ENCODE data around the gene ATF3. TPM values are rescaled to one million over a fixed set of nuclear protein-coding genes. Genes with fewer than 3 reads are reported as not detected.

Gene ATF3
- total RNA-seq, 1 experiment from 2014 or later = 335 TPM

DNA sequence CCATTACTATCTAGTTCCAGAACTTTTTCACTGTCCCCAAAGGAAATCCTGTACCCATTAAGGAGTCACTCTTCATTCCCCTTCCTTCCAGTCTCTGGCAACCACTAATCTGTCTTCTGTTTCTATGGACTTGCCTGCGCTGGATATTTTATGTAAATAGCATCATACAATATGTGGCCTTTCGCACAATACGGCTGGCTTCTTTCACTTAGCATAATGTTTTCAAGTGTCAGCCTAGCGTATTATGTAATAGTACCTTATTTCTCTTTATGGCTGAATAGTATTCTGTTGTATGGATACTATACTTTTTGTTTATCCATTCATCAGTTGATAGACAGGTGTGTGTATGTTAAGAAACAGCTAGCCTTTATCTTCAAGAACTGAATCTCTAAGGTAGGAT is 14.3 kb downstream of the ATF3 start:
- CTCF ChIA-PET = interaction anchor here (0.6 kb wide), 1 partner anchor 10 kb away, joined by 3 read pairs; no protein-coding TSS in a partner anchor

DNA sequence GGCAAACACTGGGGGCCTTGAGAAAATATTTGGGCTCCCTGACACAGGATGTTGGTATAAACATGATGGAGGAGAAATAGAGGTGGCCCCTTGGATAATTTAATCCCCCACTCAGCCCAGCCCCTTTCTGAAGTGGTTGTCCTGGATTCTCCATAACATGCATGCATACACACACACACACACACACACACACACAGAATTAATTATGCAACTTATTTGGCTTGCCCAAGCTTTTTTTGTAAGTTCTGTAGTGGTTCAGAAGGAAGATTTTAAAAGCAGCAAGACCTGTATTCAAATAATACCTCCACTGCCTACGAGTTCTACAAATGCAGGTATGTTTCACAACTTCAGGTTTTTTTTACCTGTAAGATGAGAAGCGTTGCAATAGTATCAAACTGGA is 15.0 kb downstream of the ATF3 start:
- TF ChIP-seq EZH2 (IDR thresholded peaks at IDR 0.05; ENCODE audit: low read length, unreplicated experiment) (no peak), EZH2phosphoT487 (IDR thresholded peaks at IDR 0.05; ENCODE audit: borderline replicate concordance, low read length) (no peak)
- TF ChIP-seq, protein P1, sequence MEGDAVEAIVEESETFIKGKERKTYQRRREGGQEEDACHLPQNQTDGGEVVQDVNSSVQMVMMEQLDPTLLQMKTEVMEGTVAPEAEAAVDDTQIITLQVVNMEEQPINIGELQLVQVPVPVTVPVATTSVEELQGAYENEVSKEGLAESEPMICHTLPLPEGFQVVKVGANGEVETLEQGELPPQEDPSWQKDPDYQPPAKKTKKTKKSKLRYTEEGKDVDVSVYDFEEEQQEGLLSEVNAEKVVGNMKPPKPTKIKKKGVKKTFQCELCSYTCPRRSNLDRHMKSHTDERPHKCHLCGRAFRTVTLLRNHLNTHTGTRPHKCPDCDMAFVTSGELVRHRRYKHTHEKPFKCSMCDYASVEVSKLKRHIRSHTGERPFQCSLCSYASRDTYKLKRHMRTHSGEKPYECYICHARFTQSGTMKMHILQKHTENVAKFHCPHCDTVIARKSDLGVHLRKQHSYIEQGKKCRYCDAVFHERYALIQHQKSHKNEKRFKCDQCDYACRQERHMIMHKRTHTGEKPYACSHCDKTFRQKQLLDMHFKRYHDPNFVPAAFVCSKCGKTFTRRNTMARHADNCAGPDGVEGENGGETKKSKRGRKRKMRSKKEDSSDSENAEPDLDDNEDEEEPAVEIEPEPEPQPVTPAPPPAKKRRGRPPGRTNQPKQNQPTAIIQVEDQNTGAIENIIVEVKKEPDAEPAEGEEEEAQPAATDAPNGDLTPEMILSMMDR (conservative IDR thresholded peaks at IDR 0.05; ENCODE audit: low read depth, low read length) = no peak
- H3K79me2 ChIP-seq (ENCODE audit: low read length) = no peaks in the 10 kb centered on the region
- H3K36me3 ChIP-seq (ENCODE audit: low read depth, low read length) = peaks cover 18% of the 10 kb centered on the region
- BruUV-seq (replicated peaks) = no TSS peak
- no peaks in the 10 kb centered on the region for H3F3A ChIP-seq (ENCODE audit: low read length, unreplicated experiment)
- ChIA-PET POLR2A (ENCODE audit: unreplicated experiment) (no interaction called here), CTCF (no interaction called here)
- no peak overlapping the region for H2AFZ ChIP-seq (ENCODE audit: low read length)
- H3K9me3 ChIP-seq (ENCODE audit: low read length) = no peaks in the 10 kb centered on the region
- H3K4me1 ChIP-seq (ENCODE audit: insufficient read depth, low read length) = no peaks in the 10 kb centered on the region
- no peak overlapping the region for H3K9ac ChIP-seq (ENCODE audit: low read length)
- ATAC-seq = no peak
- intact Hi-C loops (cut with micrococcal nuclease) = no loop called here
- H3K27me3 ChIP-seq (ENCODE audit: low read length) = no peaks in the 10 kb centered on the region
- no peak overlapping the region for H3K27ac ChIP-seq (ENCODE audit: low read length)
- H3K9me2 ChIP-seq (replicated peaks; ENCODE audit: low read length) = no peaks in the 10 kb centered on the region
- no peak for DNase-seq
- H4K20me1 ChIP-seq (ENCODE audit: low read length) = peaks cover 18% of the 10 kb centered on the region
- no peak overlapping the region for H3K4me2 ChIP-seq (ENCODE audit: low read length)
- no peak overlapping the region for H3K4me3 ChIP-seq (ENCODE audit: low read length)

More for the DNA sequence above, 14.3 kb downstream of the ATF3 start:
- no peaks in the 10 kb centered on the region for H3K4me1 ChIP-seq (ENCODE audit: insufficient read depth, low read length)
- no peaks in the 10 kb centered on the region for H3F3A ChIP-seq (ENCODE audit: low read length, unreplicated experiment)
- no peak overlapping the region for H3K4me2 ChIP-seq (ENCODE audit: low read length)
- H3K9me3 ChIP-seq (ENCODE audit: low read length) = no peaks in the 10 kb centered on the region
- H3K79me2 ChIP-seq (ENCODE audit: low read length) = no peaks in the 10 kb centered on the region
- H3K9me2 ChIP-seq (replicated peaks; ENCODE audit: low read length) = no peaks in the 10 kb centered on the region
- no peak overlapping the region for H3K9ac ChIP-seq (ENCODE audit: low read length)
- DNase-seq (no peak), ATAC-seq (no peak)
- H3K27me3 ChIP-seq (ENCODE audit: low read length) = no peaks in the 10 kb centered on the region
- intact Hi-C loops (cut with micrococcal nuclease) = no loop called here
- no TSS peak for BruUV-seq (replicated peaks)
- H4K20me1 ChIP-seq (ENCODE audit: low read length) = peaks cover 25% of the 10 kb centered on the region
- peaks cover 25% of the 10 kb centered on the region for H3K36me3 ChIP-seq (ENCODE audit: low read depth, low read length)
- no peak overlapping the region for H3K27ac ChIP-seq (ENCODE audit: low read length)
- no peak overlapping the region for H2AFZ ChIP-seq (ENCODE audit: low read length)
- TF ChIP-seq, protein P1 (conservative IDR thresholded peaks at IDR 0.05; ENCODE audit: low read depth, low read length) = no peak
- no peak for TF ChIP-seq EZH2 (IDR thresholded peaks at IDR 0.05; ENCODE audit: low read length, unreplicated experiment)
- TF ChIP-seq EZH2phosphoT487 (IDR thresholded peaks at IDR 0.05; ENCODE audit: borderline replicate concordance, low read length) = no peak
- H3K4me3 ChIP-seq (ENCODE audit: low read length) = no peak overlapping the region
- POLR2A ChIA-PET (ENCODE audit: unreplicated experiment) = interaction anchor here (0.6 kb wide), 1 partner anchor 146 kb away, joined by 4 read pairs; no protein-coding TSS in a partner anchor

DNA sequence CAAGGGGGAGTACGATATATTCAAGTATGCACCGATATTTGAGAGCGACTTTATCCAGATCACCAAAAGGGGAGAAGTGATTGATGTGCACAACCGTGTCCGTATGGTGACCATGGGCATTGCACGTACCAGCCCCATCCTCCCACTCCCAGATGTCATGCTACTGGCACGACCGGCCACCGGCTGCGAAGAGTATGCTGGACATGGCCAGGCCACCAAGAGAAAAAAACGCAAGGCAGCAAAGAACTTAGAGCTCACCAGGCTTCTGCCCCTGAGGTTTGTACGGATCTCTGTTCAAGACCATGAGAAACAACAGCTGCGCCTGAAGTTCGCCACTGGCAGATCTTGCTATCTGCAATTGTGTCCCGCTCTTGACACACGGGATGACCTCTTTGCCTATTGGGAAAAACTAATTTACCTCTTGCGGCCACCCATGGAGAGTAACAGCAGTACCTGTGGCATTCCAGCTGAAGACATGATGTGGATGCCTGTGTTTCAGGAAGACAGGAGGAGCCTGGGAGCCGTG is 16.5 kb downstream of the ATF3 start:
- Histone ChIP-seq H4K20me1 (ENCODE audit: low read length) (0 out of 2 replicates have a peak, but pooled peaks cover 9% of the 10 kb centered on the region), H3K79me2 (ENCODE audit: low read length) (no peaks in the 10 kb centered on the region), H3F3A (ENCODE audit: low read length, unreplicated experiment) (no peaks in the 10 kb centered on the region), H3K9ac (ENCODE audit: low read length) (no peak overlapping the region), H2AFZ (ENCODE audit: low read length) (no peak overlapping the region), H3K4me1 (ENCODE audit: insufficient read depth, low read length) (no peaks in the 10 kb centered on the region), H3K9me3 (ENCODE audit: low read length) (no peaks in the 10 kb centered on the region), H3K4me2 (ENCODE audit: low read length) (no peak overlapping the region), H3K27ac (ENCODE audit: low read length) (no peak overlapping the region), H3K4me3 (ENCODE audit: low read length) (no peak overlapping the region), H3K27me3 (ENCODE audit: low read length) (no peaks in the 10 kb centered on the region), H3K36me3 (ENCODE audit: low read depth, low read length) (peaks cover 5% of the 10 kb centered on the region; the same call in 1 of the 2 replicates), H3K9me2 (replicated peaks; ENCODE audit: low read length) (no peaks in the 10 kb centered on the region)
- BruUV-seq (replicated peaks) = no TSS peak
- ATAC-seq = no peak
- intact Hi-C loops (cut with micrococcal nuclease) = no loop called here
- ChIA-PET CTCF (no interaction called here), POLR2A (ENCODE audit: unreplicated experiment) (no interaction called here)
- DNase-seq = no peak
- TF ChIP-seq EZH2 (IDR thresholded peaks at IDR 0.05; ENCODE audit: low read length, unreplicated experiment) = no peak
- TF ChIP-seq EZH2phosphoT487 (IDR thresholded peaks at IDR 0.05; ENCODE audit: borderline replicate concordance, low read length) = no peak
- TF ChIP-seq, protein P1 (conservative IDR thresholded peaks at IDR 0.05; ENCODE audit: low read depth, low read length) = no peak

Data from PC-3 (cell line).